AG10803 (cell line): ENCODE measurements around the gene PNMA3.
A peak's percentile ranks its signal among the peaks of the same experiment; 100 is the strongest.

Experiments used
- DNase-seq: peaks from one replicate; pipeline ENCODE4 v3.0.0; 2010; ENCODE audit warnings: low read depth
- H3K4me3 ChIP-seq: 2 replicates; pipeline ENCODE4 v1.5.1; 2011; ENCODE audit warnings: mild to moderate bottlenecking, low read length, control low read depth
- TF ChIP-seq, protein P1 (sequence below): conservative IDR thresholded peaks from 2 replicates; pipeline ENCODE4 v1.5.1; 2011; ENCODE audit warnings: mild to moderate bottlenecking, low read length, control low read depth, inconsistent platforms

Gene PNMA3

DNA sequence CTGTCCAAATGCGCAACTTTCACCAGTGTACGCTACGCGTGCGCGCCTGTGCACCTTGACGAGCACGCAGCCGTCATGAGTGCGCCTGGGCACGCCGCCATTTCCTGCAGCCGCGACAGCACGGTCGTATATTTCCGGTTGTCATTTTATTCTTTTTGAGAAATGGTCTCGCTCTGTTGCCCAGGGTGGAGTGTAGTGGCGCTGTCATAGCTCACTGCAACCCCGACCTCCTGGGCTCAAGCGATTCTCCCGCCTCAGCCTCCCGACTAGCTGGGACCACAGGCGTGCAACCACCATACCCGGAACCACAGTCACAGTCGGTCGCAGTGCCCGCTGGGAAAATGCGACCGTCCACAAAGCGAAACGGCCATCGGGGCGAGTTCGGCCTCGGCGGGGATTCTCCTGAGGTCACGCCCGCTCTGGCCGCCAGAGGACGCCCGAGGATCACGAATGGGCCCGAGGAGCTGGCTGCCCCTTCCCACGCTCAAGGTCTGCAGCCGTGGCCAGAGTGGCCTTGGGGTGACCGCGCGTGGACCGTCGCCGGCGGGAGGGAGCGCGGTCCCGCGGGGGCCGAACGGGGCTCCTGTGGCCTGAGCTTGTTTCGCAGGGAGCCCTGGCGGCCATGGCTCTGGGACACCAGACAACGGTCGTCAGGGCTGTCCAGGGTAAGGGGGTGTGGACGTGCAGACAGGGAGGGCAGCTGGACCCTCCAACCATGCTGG lies 23.7 kb upstream of the PNMA3 start:
- H3K4me3 ChIP-seq = peak overlapping the region; percentile 50
- TF ChIP-seq, protein P1, sequence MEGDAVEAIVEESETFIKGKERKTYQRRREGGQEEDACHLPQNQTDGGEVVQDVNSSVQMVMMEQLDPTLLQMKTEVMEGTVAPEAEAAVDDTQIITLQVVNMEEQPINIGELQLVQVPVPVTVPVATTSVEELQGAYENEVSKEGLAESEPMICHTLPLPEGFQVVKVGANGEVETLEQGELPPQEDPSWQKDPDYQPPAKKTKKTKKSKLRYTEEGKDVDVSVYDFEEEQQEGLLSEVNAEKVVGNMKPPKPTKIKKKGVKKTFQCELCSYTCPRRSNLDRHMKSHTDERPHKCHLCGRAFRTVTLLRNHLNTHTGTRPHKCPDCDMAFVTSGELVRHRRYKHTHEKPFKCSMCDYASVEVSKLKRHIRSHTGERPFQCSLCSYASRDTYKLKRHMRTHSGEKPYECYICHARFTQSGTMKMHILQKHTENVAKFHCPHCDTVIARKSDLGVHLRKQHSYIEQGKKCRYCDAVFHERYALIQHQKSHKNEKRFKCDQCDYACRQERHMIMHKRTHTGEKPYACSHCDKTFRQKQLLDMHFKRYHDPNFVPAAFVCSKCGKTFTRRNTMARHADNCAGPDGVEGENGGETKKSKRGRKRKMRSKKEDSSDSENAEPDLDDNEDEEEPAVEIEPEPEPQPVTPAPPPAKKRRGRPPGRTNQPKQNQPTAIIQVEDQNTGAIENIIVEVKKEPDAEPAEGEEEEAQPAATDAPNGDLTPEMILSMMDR = peak; percentile 60
- DNase-seq = peak; percentile 49

DNA sequence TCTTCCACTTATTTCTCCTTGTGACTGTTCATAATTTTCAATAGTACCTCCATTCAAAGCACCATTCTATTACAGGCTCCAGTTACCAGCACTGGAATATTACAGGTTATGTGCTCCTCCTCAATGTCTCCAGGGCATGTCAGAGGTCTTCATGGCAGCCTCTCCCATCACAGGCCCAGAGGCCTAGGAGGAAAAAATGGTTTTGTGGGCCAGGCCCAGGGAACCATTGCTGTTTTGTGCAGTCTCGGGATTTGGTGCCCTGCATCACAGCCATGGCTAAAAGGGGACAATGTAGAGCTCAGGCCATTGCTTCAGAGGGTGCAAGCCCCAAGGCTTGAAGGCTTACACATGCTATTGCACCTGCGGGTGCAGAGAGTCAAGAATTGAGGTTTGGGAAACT lies 7.2 kb upstream of the PNMA3 start:
- no peak overlapping the region for H3K4me3 ChIP-seq
- TF ChIP-seq, protein P1 = no peak
- DNase-seq = no peak

DNA sequence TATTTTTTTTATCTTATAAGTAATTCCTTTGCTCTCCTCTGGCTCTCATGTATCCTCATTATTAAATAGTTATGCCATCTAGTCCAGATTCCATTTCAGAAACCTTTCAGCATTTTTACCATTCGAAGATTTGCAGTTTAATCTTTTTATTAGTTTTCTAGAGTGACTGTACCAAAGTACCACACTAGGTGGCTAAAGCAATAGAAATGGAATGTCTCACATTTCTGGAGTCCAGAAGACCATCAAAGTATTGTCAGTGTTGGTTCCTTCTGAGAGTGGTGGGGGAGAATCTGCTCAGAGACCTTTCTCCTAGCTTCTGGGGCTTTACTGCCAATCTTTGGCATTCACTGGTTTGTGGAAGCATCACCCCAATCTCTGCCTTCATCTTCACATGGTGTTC lies 3.7 kb upstream of the PNMA3 start:
- TF ChIP-seq, protein P1 = 0 out of 2 replicates have a peak, but pooled peaks have one; percentile 17
- DNase-seq = no peak

DNA sequence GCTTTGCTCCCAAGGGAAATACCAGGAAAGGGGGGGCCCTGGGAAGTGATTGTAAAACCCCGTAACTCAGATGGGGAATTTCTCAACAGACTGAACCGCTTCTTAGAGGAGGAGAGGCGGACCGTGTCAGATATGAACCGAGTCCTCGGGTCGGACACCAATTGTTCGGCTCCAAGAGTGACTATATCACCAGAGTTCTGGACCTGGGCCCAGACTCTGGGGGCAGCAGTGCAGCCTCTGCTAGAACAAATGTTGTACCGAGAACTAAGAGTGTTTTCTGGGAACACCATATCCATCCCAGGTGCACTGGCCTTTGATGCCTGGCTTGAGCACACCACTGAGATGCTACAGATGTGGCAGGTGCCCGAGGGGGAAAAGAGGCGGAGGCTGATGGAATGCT lies 1.0 kb downstream of the PNMA3 start:
- no peak for DNase-seq
- TF ChIP-seq, protein P1 = no peak
- H3K4me3 ChIP-seq = no peak overlapping the region

More for the DNA sequence above, 3.7 kb upstream of the PNMA3 start:
- no peak overlapping the region for H3K4me3 ChIP-seq

DNA sequence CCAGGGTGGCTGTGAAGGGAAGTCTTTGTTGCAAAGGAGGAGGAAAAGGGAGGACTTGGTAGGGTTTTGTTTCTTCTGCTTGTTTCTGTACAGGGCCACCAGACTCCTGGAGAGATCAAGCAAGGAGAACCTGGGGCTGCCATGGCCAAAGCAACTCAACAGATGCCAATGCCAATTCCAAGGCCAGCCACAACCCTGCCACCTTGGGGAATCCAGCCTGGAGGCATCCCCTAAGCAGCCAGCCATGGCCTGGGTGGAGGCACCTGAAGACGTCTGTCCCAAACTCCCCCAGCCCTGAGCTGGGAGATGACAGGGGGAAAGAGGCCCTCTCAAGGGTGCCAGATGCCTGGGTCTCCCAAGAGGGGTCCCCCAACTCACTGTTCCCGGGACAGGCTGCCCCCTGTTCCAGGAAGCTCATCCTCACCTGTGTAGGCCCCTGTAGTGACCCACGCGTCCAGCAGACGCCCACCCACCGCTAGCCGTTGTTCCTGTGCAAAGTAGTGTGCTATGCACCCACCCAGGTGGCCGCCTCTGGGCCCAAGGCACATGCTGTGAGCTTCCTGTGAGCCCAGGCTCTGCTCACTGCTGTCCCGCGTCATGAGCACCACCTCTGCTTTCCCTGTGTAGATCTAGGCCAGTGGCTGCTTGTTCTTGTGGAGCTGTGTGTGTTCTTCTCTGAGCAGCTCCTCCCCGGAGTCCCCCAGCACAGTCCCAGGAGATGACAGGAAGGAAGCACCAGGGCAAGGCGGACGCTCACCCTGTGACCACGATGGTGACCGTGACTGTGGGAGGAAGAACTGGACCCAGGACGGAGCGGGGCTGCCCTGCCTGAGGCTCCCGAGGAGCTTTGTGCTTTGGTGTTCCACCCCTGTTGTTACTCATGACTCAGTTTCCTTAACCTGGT lies 3.2 kb downstream of the PNMA3 start:
- H3K4me3 ChIP-seq = no peak overlapping the region
- DNase-seq = no peak
- TF ChIP-seq, protein P1 = no peak

DNA sequence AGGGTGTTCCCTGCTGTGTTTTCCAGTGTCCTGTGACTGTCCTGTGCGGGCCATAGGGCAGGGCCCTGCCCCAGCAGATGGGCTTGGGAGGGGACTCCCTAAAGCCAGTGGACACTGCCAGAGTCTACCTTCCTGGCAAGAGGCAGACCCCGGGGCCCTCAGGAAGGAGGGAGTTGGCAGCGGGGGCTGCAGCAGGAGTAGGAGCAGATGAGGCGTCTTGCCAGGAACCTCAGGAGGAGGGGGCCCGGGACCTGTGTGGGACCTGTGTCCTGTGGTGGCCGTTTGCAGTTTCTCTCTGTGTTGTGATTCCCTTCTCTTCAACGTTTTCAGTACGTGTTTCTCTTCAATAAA lies 3.8 kb downstream of the PNMA3 start:
- no peak for DNase-seq
- TF ChIP-seq, protein P1 = no peak
- H3K4me3 ChIP-seq = no peak overlapping the region

DNA sequence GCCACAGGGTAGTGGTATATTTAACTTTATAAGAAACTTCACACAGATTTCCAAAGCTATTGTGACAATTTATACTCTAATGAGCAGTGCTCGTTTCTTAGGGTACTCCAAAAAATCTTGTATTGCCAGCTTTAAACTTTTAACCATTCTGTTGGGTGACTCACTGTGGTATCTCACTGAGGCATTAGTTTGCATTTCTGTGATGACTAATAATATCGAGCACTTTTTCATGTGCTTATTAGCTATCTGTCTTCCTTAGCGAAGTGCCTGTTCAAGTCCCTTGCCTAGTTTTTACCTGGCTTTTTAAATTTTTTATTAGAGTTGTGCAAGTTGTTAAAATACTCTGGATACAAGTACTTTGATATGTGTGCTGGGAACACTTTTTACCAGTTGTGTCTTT lies 5.5 kb downstream of the PNMA3 start:
- H3K4me3 ChIP-seq = no peak overlapping the region
- DNase-seq = peak; percentile 34
- TF ChIP-seq, protein P1 = no peak
